ENCODE results near the gene MLXIPL. TPM values are rescaled to one million over a fixed set of nuclear protein-coding genes. Genes with fewer than 3 reads are reported as not detected.

MLXIPL gene
- polyA plus RNA-seq, 1 donor from 2014 or later = 1.8 TPM

- Histone ChIP-seq H3K79me2 (replicated peaks; ENCODE audit: insufficient read depth, low read length) (no peaks in the 10 kb centered on the region), H3K36me3 (ENCODE audit: insufficient read depth, low read length) (no peaks in the 10 kb centered on the region), H3K27ac (ENCODE audit: low read length) (no peak overlapping the region), H4K20me1 (ENCODE audit: insufficient read depth) (no peaks in the 10 kb centered on the region), H3K4me3 (ENCODE audit: low read length) (no peak overlapping the region), H3K9me2 (ENCODE audit: insufficient read depth, low read length) (no peaks in the 10 kb centered on the region), H3F3A (ENCODE audit: insufficient read depth, low read length, poor library complexity, severe bottlenecking) (no peaks in the 10 kb centered on the region), H2AFZ (ENCODE audit: low read depth, low read length) (no peak overlapping the region), H3K9ac (ENCODE audit: low read length) (no peak overlapping the region), H3K27me3 (ENCODE audit: insufficient read depth, low read depth, low read length) (no peaks in the 10 kb centered on the region), H3K9me3 (ENCODE audit: low read length) (no peaks in the 10 kb centered on the region), H3K4me2 (ENCODE audit: low read length) (no peak overlapping the region)
- TF ChIP-seq SMC3 (conservative IDR thresholded peaks at IDR 0.05; ENCODE audit: poor library complexity) (no peak), RAD21 (conservative IDR thresholded peaks at IDR 0.05) (no peak), MXI1 (conservative IDR thresholded peaks at IDR 0.05; ENCODE audit: poor library complexity, severe bottlenecking) (no peak), REST (IDR thresholded peaks at IDR 0.05; ENCODE audit: borderline replicate concordance) (no peak), EZH2 (IDR thresholded peaks at IDR 0.05; ENCODE audit: borderline replicate concordance, insufficient read depth, low read length, poor library complexity, severe bottlenecking) (no peak), TAF1 (IDR thresholded peaks at IDR 0.05; ENCODE audit: low read depth) (no peak), POLR2AphosphoS5 (IDR thresholded peaks at IDR 0.05) (no peak), EP300 (conservative IDR thresholded peaks at IDR 0.05; ENCODE audit: poor library complexity, severe bottlenecking) (no peak)
- TF ChIP-seq, protein P1, sequence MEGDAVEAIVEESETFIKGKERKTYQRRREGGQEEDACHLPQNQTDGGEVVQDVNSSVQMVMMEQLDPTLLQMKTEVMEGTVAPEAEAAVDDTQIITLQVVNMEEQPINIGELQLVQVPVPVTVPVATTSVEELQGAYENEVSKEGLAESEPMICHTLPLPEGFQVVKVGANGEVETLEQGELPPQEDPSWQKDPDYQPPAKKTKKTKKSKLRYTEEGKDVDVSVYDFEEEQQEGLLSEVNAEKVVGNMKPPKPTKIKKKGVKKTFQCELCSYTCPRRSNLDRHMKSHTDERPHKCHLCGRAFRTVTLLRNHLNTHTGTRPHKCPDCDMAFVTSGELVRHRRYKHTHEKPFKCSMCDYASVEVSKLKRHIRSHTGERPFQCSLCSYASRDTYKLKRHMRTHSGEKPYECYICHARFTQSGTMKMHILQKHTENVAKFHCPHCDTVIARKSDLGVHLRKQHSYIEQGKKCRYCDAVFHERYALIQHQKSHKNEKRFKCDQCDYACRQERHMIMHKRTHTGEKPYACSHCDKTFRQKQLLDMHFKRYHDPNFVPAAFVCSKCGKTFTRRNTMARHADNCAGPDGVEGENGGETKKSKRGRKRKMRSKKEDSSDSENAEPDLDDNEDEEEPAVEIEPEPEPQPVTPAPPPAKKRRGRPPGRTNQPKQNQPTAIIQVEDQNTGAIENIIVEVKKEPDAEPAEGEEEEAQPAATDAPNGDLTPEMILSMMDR (IDR thresholded peaks at IDR 0.05; ENCODE audit: poor library complexity, severe bottlenecking) = no peak
Observed at GRCh38 chr7:73593207-73594045, 30.9 kb downstream of the MLXIPL start.

GRCh38 chr7:73586911-73587310, 37.4 kb downstream of the MLXIPL start:
- no peaks in the 10 kb centered on the region for H3K79me2 ChIP-seq (replicated peaks; ENCODE audit: insufficient read depth, low read length)
- no peaks in the 10 kb centered on the region for H3F3A ChIP-seq (ENCODE audit: insufficient read depth, low read length, poor library complexity, severe bottlenecking)
- H3K9me3 ChIP-seq (ENCODE audit: low read length) = no peaks in the 10 kb centered on the region
- H2AFZ ChIP-seq (ENCODE audit: low read depth, low read length) = no peak overlapping the region
- no peaks in the 10 kb centered on the region for H4K20me1 ChIP-seq (ENCODE audit: insufficient read depth)
- no peak overlapping the region for H3K4me3 ChIP-seq (ENCODE audit: low read length)
- H3K36me3 ChIP-seq (ENCODE audit: insufficient read depth, low read length) = no peaks in the 10 kb centered on the region
- no peaks in the 10 kb centered on the region for H3K27me3 ChIP-seq (ENCODE audit: insufficient read depth, low read depth, low read length)
- no peak overlapping the region for H3K9ac ChIP-seq (ENCODE audit: low read length)
- H3K4me2 ChIP-seq (ENCODE audit: low read length) = no peak overlapping the region
- H3K27ac ChIP-seq (ENCODE audit: low read length) = no peak overlapping the region
- TF ChIP-seq EP300 (conservative IDR thresholded peaks at IDR 0.05; ENCODE audit: poor library complexity, severe bottlenecking) (no peak), POLR2AphosphoS5 (IDR thresholded peaks at IDR 0.05) (no peak)
- no peaks in the 10 kb centered on the region for H3K9me2 ChIP-seq (ENCODE audit: insufficient read depth, low read length)

Measured in neural cell (in vitro differentiated cells).